GM12878 (cell line): ENCODE measurements around the gene RNF167. TPM values are rescaled to one million over a fixed set of nuclear protein-coding genes. Genes with fewer than 3 reads are reported as not detected.
A peak's percentile ranks its signal among the peaks of the same experiment; 100 is the strongest.

Source experiments
- ATAC-seq: fragments of 200-7000 bp; cut with Tn5 transposase; 3 replicates; pipeline ENCODE4 v1.9.1; 2020; ENCODE audit warnings: mild to moderate bottlenecking, moderate library complexity
- BruUV-seq: library from RNA; stranded (reverse); fragments of 400-500 nt; replicated peaks from 2 replicates; lab custom pipeline; 2021; lab: Mats Ljungman, UMichigan
- CTCF ChIA-PET: fragments of 300-600 bp; sonication (Branson Sonifier 250); formaldehyde crosslinking; extraction: SDS; loops from one replicate; lab custom pipeline; 2021; ENCODE audit warnings: inconsistent platforms; lab: Yijun Ruan, JAX
- POLR2A ChIA-PET: fragments of 350-600 bp; formaldehyde crosslinking; extraction: SDS; loops from one replicate; lab custom pipeline; 2021; ENCODE audit warnings: inconsistent platforms; lab: Charles Lee
- RAD21 ChIA-PET: fragments of 300-600 bp; sonication (Branson Sonifier 250); formaldehyde crosslinking; loops from one replicate; lab custom pipeline; 2023; ENCODE audit warnings: antibody characterized with exemption; ENCODE audit not compliant: unreplicated experiment; lab: Charles Lee
- SMC1A ChIA-PET: fragments of 300-600 bp; sonication (Branson Sonifier 250); formaldehyde crosslinking; loops from one replicate; lab custom pipeline; 2023; ENCODE audit not compliant: unreplicated experiment, uncharacterized antibody; lab: Charles Lee
- DNase-seq: peaks from one replicate; pipeline ENCODE4 v3.0.0-alpha.2; 2011; ENCODE audit warnings: low read depth, low spot score
- FAIRE-seq: peaks from 3 replicates; lab custom pipeline; 2011; peaks lifted over from hg19 to GRCh38; lab: Jason Lieb, UNC
- H2AFZ ChIP-seq: 2 replicates; pipeline ENCODE4 v1.6.0; 2011; ENCODE audit warnings: low read depth, low read length, control low read depth; ENCODE audit not compliant: control insufficient read depth
- H3K27ac ChIP-seq: 2 replicates; pipeline ENCODE4 v1.5.1; 2011; ENCODE audit warnings: control low read depth; ENCODE audit not compliant: control insufficient read depth, insufficient read depth
- H3K27me3 ChIP-seq, 2 experiments: replicated peaks in 1 of 2; 2 replicates each; pipeline versions ENCODE4 v1.6.0 to v1.6.1; 2011; ENCODE audit warnings: low read length in 1 of 2; ENCODE audit not compliant: control insufficient read depth in 2 of 2, insufficient read depth in 2 of 2
- H3K36me3 ChIP-seq, 2 experiments: 2 replicates each; pipeline ENCODE4 v1.5.1; 2011; ENCODE audit warnings: low read length in 1 of 2; ENCODE audit not compliant: control insufficient read depth in 2 of 2, insufficient read depth in 2 of 2
- H3K4me1 ChIP-seq: 2 replicates; pipeline ENCODE4 v1.6.1; 2011; ENCODE audit warnings: mild to moderate bottlenecking, low read length, moderate library complexity, mixed read lengths; ENCODE audit not compliant: control insufficient read depth, insufficient read depth
- H3K4me2 ChIP-seq: 2 replicates; pipeline ENCODE4 v1.6.0; 2011; ENCODE audit warnings: control low read depth; ENCODE audit not compliant: control insufficient read depth, insufficient read depth
- H3K4me3 ChIP-seq: fragments of 200-600 bp; sonication (generic); 2 replicates; pipeline ENCODE4 v1.5.1; 2016
- H3K79me2 ChIP-seq: 2 replicates; pipeline ENCODE4 v1.6.0; 2011; ENCODE audit warnings: low read length; ENCODE audit not compliant: control insufficient read depth, insufficient read depth
- H3K9ac ChIP-seq: 2 replicates; pipeline ENCODE4 v1.8.0; 2011; ENCODE audit warnings: low read length, control low read depth, mixed read lengths; ENCODE audit not compliant: control insufficient read depth, insufficient read depth
- H3K9me3 ChIP-seq: replicated peaks from 3 replicates; pipeline ENCODE4 v1.5.1; 2011; ENCODE audit warnings: mild to moderate bottlenecking, low read length; ENCODE audit not compliant: control insufficient read depth, insufficient read depth
- H4K20me1 ChIP-seq: 2 replicates; pipeline ENCODE4 v1.6.0; 2011; ENCODE audit not compliant: control insufficient read depth, insufficient read depth
- CBFB ChIP-seq: IDR thresholded peaks from 2 replicates; pipeline ENCODE4 v1.6.1; 2016; ENCODE audit warnings: antibody characterized with exemption, low read depth
- HDGF ChIP-seq: fragments of 450-650 bp; IDR thresholded peaks from 2 replicates; pipeline ENCODE4 v1.6.1; 2016; ENCODE audit warnings: antibody characterized with exemption
- MYC ChIP-seq: IDR thresholded peaks from 2 replicates; pipeline ENCODE4 v1.6.1; 2011; ENCODE audit warnings: mild to moderate bottlenecking, low read length, moderate library complexity, inconsistent platforms; ENCODE audit not compliant: insufficient read depth, insufficient replicate concordance, insufficient read length, severe bottlenecking
- WGBS: methylation state at CpG from one replicate; pipeline ENCODE4 v1.1.6; 2016; ENCODE audit warnings: low lambda C conversion rate; ENCODE audit not compliant: insufficient replicate concordance, insufficient coverage; ENCODE audit errors: missing lambda C conversion rate; 5-methylcytosine and 5-hydroxymethylcytosine counted together
- in situ Hi-C: fragments of 300-500 bp; cut with MboI; formaldehyde crosslinking; loops from 9 replicates; pipeline ENCODE4 v1.14.3; 2018; ENCODE audit warnings: mixed read lengths
- intact Hi-C: fragments of 100-400 bp; cut with micrococcal nuclease; formaldehyde crosslinking; loops from one replicate; pipeline ENCODE4 v1.14.2; 2022; ENCODE audit not compliant: unreplicated experiment
- polyA plus RNA-seq, 11 experiments: library from polyadenylated mRNA; depleted of rRNA in 4 of 11; unstranded in 6 of 11; stranded (reverse) in 5 of 11; fragments of >200 nt; fragmentation: Nextera tagmentation in 4 of 11; fragmentation: Illumina TruSeq in 1 of 11; extraction: Ambion mirVana in 4 of 11; extraction: Trizol in 1 of 11; gene quantifications; 1 replicate in 1 of 11; 2 replicates in 10 of 11; pipeline versions ENCODE4 v1.2.1 to v1.2.3, GENCODE V29; 2011 to 2016; ENCODE audit warnings: inconsistent platforms in 2 of 11, missing spikeins in 2 of 11, low read depth in 1 of 11
- total RNA-seq, 4 experiments: library from RNA; depleted of rRNA in 3 of 4; stranded (reverse); fragments of >200 nt in 3 of 4; fragmentation: Illumina TruSeq in 1 of 4; extraction: Trizol in 1 of 4; gene quantifications; 2 replicates each; pipeline versions ENCODE4 v1.2.1 to v1.2.3, GENCODE V29; 2013 to 2021
- TF ChIP-seq, protein P1 (sequence below): fragments of 450-650 bp; IDR thresholded peaks from 2 replicates; pipeline ENCODE4 v1.6.1; 2017; ENCODE audit warnings: mild to moderate bottlenecking, moderate library complexity
- TF ChIP-seq, protein P2 (sequence below): fragments of 450-650 bp; IDR thresholded peaks from 2 replicates; pipeline ENCODE4 v1.6.1; 2017; ENCODE audit warnings: low read depth, mild to moderate bottlenecking, moderate library complexity

RNF167 gene
- total and polyA plus RNA-seq, 10 of the 15 experiments (the other 5 are each of a cell fraction or from before 2014, with no cell fraction given), result 33.6 to 147 (median 57.6) TPM

DNA sequence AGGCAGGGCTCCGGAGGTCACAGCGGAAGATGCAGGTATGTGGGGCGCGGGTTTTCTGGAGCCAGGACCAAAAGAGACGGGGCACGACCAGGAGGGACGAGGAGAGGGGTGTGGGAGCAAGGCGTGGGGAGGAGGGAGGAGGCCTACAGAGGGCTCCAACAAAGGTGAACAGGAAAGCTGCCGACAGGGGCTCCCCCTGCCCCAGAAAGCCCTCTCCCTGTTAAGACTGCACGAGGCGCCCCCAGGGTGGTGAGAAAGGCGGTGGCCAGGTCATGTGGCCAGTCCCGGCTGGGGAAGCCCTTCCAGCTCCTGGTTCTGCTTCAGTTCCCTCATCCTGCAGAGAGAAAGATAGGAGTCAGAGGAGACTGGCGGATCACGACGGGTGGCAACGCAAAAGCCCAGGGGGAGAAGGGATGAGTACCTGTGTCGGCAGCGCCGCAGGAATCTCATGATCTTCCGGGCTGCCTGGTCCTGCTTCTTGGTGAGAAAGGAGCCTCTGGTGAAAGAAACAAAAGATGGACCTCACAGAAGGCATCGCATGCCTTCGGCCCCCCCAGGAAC is 28.5 kb downstream of the RNF167 start:
- Histone ChIP-seq H3K4me2 (peak overlapping the region; percentile 99), H3K27ac (peak overlapping the region; percentile 100), H4K20me1 (no peaks in the 10 kb centered on the region), H3K4me1 (peaks cover 14% of the 10 kb centered on the region), H3K36me3 (peaks cover 11 to 16% of the 10 kb centered on the region in 2 experiments; a peak in 3 of 4 replicates), H3K27me3 (no peaks in the 10 kb centered on the region), H3K4me3 (peak overlapping the region; percentile 89), H2AFZ (peak overlapping the region; percentile 82), H3K79me2 (peaks cover 29% of the 10 kb centered on the region), H3K9ac (peak overlapping the region; percentile 98)
- CTCF ChIA-PET, result interaction anchor here (3.6 kb wide), 2 partner anchors 17 to 94 kb away, joined by 18 to 23 read pairs; partner anchors contain the start of gene ENO3
- POLR2A ChIA-PET, result interaction anchor here (1.0 to 8.5 kb wide), 7 partner anchors 9 to 36 kb away, joined by 3 to 272 read pairs (median 8); partner anchors contain the start of genes CAMTA2, ENO3, INCA1 and KIF1C
- in situ Hi-C loops, result no loop called here
- SMC1A ChIA-PET, result interaction anchor here (1.8 to 4.3 kb wide), 4 partner anchors 12 to 59 kb away, joined by 4 to 50 read pairs (median 28); partner anchors contain the start of genes PFN1, RNF167 and SLC25A11
- no TSS peak for BruUV-seq
- no peak for DNase-seq
- FAIRE-seq, result no peak
- no peak for ATAC-seq
- TF ChIP-seq MYC (no peak), CBFB (no peak), HDGF (peak; percentile 11; the same call in 1 of the 2 replicates)
- TF ChIP-seq, protein P1, sequence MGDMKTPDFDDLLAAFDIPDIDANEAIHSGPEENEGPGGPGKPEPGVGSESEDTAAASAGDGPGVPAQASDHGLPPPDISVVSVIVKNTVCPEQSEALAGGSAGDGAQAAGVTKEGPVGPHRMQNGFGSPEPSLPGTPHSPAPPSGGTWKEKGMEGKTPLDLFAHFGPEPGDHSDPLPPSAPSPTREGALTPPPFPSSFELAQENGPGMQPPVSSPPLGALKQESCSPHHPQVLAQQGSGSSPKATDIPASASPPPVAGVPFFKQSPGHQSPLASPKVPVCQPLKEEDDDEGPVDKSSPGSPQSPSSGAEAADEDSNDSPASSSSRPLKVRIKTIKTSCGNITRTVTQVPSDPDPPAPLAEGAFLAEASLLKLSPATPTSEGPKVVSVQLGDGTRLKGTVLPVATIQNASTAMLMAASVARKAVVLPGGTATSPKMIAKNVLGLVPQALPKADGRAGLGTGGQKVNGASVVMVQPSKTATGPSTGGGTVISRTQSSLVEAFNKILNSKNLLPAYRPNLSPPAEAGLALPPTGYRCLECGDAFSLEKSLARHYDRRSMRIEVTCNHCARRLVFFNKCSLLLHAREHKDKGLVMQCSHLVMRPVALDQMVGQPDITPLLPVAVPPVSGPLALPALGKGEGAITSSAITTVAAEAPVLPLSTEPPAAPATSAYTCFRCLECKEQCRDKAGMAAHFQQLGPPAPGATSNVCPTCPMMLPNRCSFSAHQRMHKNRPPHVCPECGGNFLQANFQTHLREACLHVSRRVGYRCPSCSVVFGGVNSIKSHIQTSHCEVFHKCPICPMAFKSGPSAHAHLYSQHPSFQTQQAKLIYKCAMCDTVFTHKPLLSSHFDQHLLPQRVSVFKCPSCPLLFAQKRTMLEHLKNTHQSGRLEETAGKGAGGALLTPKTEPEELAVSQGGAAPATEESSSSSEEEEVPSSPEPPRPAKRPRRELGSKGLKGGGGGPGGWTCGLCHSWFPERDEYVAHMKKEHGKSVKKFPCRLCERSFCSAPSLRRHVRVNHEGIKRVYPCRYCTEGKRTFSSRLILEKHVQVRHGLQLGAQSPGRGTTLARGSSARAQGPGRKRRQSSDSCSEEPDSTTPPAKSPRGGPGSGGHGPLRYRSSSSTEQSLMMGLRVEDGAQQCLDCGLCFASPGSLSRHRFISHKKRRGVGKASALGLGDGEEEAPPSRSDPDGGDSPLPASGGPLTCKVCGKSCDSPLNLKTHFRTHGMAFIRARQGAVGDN, result peak; percentile 5; the same call in 1 of the 2 replicates
- TF ChIP-seq, protein P2, sequence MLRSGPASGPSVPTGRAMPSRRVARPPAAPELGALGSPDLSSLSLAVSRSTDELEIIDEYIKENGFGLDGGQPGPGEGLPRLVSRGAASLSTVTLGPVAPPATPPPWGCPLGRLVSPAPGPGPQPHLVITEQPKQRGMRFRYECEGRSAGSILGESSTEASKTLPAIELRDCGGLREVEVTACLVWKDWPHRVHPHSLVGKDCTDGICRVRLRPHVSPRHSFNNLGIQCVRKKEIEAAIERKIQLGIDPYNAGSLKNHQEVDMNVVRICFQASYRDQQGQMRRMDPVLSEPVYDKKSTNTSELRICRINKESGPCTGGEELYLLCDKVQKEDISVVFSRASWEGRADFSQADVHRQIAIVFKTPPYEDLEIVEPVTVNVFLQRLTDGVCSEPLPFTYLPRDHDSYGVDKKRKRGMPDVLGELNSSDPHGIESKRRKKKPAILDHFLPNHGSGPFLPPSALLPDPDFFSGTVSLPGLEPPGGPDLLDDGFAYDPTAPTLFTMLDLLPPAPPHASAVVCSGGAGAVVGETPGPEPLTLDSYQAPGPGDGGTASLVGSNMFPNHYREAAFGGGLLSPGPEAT, result no peak
- TF ChIP-seq, all 136 proteins: peak for 2
- no peaks in the 10 kb centered on the region for H3K9me3 ChIP-seq
- RAD21 ChIA-PET, result interaction anchor here (1.3 to 6.4 kb wide), 3 partner anchors 19 to 63 kb away, joined by 3 to 73 read pairs (median 13); partner anchors contain the start of genes CAMTA2, ENO3 and PFN1
- 62% methylated on average over 17 of the region's 23 CpGs for WGBS
- intact Hi-C loops, result loop anchor here (5.0 kb wide), 1 partner anchor 94 kb away; no protein-coding TSS in a partner anchor
